H9 (cell line): ENCODE measurements around the gene TNPO3. TPM values are rescaled to one million over a fixed set of nuclear protein-coding genes. Genes with fewer than 3 reads are reported as not detected.

Source experiments
- DNase-seq: peaks from one replicate; pipeline ENCODE4 v3.0.0-alpha.2; 2017
- H2AFZ ChIP-seq: one replicate; pipeline ENCODE4 v1.6.1; 2013; ENCODE audit warnings: mild to moderate bottlenecking, low read length, control low read depth, moderate library complexity
- H2AK5ac ChIP-seq: 2 replicates; pipeline ENCODE4 v1.6.1; 2013; ENCODE audit warnings: low read length, control low read depth, mixed read lengths; ENCODE audit not compliant: insufficient read length
- H2BK120ac ChIP-seq: one replicate; pipeline ENCODE4 v1.6.1; 2013; ENCODE audit warnings: low read depth, mild to moderate bottlenecking, low read length, control low read depth, inconsistent platforms; ENCODE audit not compliant: poor library complexity, severe bottlenecking
- H2BK12ac ChIP-seq: 2 replicates; pipeline ENCODE4 v1.6.1; 2013; ENCODE audit warnings: low read length, control low read depth, mixed read lengths, low read depth; ENCODE audit not compliant: insufficient read length
- H2BK15ac ChIP-seq: 2 replicates; pipeline ENCODE4 v1.6.1; 2013; ENCODE audit warnings: low read depth, low read length, control low read depth
- H2BK20ac ChIP-seq: one replicate; pipeline ENCODE4 v1.6.1; 2013; ENCODE audit warnings: low read depth, mild to moderate bottlenecking, low read length, control low read depth, inconsistent platforms; ENCODE audit not compliant: poor library complexity, severe bottlenecking
- H2BK5ac ChIP-seq: 2 replicates; pipeline ENCODE4 v1.6.1; 2013; ENCODE audit warnings: low read length, control low read depth, mixed read lengths; ENCODE audit not compliant: insufficient read length
- H3K14ac ChIP-seq: 2 replicates; pipeline ENCODE4 v1.6.1; 2013; ENCODE audit warnings: low read length, control low read depth; ENCODE audit not compliant: insufficient read depth
- H3K18ac ChIP-seq: 2 replicates; pipeline ENCODE4 v1.6.1; 2013; ENCODE audit warnings: low read depth, mild to moderate bottlenecking, mixed read lengths, low read length, control low read depth; ENCODE audit not compliant: insufficient read length
- H3K23ac ChIP-seq: 2 replicates; pipeline ENCODE4 v1.6.1; 2013; ENCODE audit warnings: low read length, control low read depth, mixed read lengths, low read depth; ENCODE audit not compliant: insufficient read length
- H3K23me2 ChIP-seq: 2 replicates; pipeline ENCODE4 v1.6.1; 2013; ENCODE audit warnings: low read depth, mild to moderate bottlenecking, mixed read lengths, low read length, control low read depth; ENCODE audit not compliant: insufficient read length, poor library complexity, severe bottlenecking
- H3K27ac ChIP-seq: 2 replicates; pipeline ENCODE4 v1.5.1; 2013; ENCODE audit warnings: low read length, control low read depth, mixed read lengths, low read depth; ENCODE audit not compliant: insufficient read length
- H3K27me3 ChIP-seq: 2 replicates; pipeline ENCODE4 v1.6.1; 2013; ENCODE audit warnings: low read length, control low read depth, inconsistent platforms; ENCODE audit not compliant: insufficient read depth
- H3K4ac ChIP-seq: 2 replicates; pipeline ENCODE4 v1.6.1; 2013; ENCODE audit warnings: low read depth, mild to moderate bottlenecking, control low read depth, inconsistent platforms, low read length, moderate library complexity
- H3K4me1 ChIP-seq: 2 replicates; pipeline ENCODE4 v1.6.1; 2013; ENCODE audit warnings: low read length, control low read depth, inconsistent platforms; ENCODE audit not compliant: insufficient read depth
- H3K4me2 ChIP-seq: 2 replicates; pipeline ENCODE4 v1.6.1; 2013; ENCODE audit warnings: low read length, control low read depth, mixed read lengths; ENCODE audit not compliant: insufficient read length, insufficient read depth
- H3K56ac ChIP-seq: 2 replicates; pipeline ENCODE4 v1.6.1; 2013; ENCODE audit warnings: low read depth, mild to moderate bottlenecking, mixed read lengths, low read length, control low read depth; ENCODE audit not compliant: insufficient read length
- H3K79me1 ChIP-seq: 2 replicates; pipeline ENCODE4 v1.6.1; 2013; ENCODE audit warnings: low read depth, mild to moderate bottlenecking, moderate library complexity, low read length, control low read depth, inconsistent platforms; ENCODE audit not compliant: insufficient read depth, poor library complexity, severe bottlenecking
- H3K79me2 ChIP-seq: 2 replicates; pipeline ENCODE4 v1.6.1; 2013; ENCODE audit warnings: low read length, control low read depth, inconsistent platforms; ENCODE audit not compliant: insufficient read depth
- H3K9ac ChIP-seq: 2 replicates; pipeline ENCODE4 v1.6.1; 2013; ENCODE audit warnings: low read length, control low read depth, mixed read lengths; ENCODE audit not compliant: insufficient read length; ENCODE audit errors: extremely low read depth
- H3K9me3 ChIP-seq: one replicate; pipeline ENCODE4 v1.6.1; 2013; ENCODE audit warnings: low read depth, low read length, inconsistent platforms; ENCODE audit not compliant: control insufficient read depth
- H3T11ph ChIP-seq: one replicate; pipeline ENCODE4 v1.6.1; 2013; ENCODE audit warnings: mild to moderate bottlenecking, low read length, control low read depth, inconsistent platforms
- H4K20me1 ChIP-seq: one replicate; pipeline ENCODE4 v1.6.1; 2013; ENCODE audit not compliant: control insufficient read depth, insufficient read length, insufficient read depth
- H4K5ac ChIP-seq: 2 replicates; pipeline ENCODE4 v1.6.1; 2013; ENCODE audit warnings: low read depth, mild to moderate bottlenecking, mixed read lengths, low read length, control low read depth; ENCODE audit not compliant: insufficient read length
- H4K8ac ChIP-seq: replicated peaks from 2 replicates; pipeline ENCODE4 v1.6.1; 2013; ENCODE audit warnings: low read length, control low read depth, mixed read lengths, low read depth; ENCODE audit not compliant: insufficient read length
- H4K91ac ChIP-seq: 2 replicates; pipeline ENCODE4 v1.6.1; 2013; ENCODE audit warnings: low read depth, mild to moderate bottlenecking, moderate library complexity, mixed read lengths, low read length, control low read depth; ENCODE audit not compliant: insufficient read length
- H3K27ac Mint-ChIP-seq, 3 experiments: 2 replicates in 2 of 3; 3 replicates in 1 of 3; pipeline ENCODE4 v1.8.0; 2020 to 2021; ENCODE audit warnings: mixed read lengths in 3 of 3, mild to moderate bottlenecking in 1 of 3, moderate library complexity in 1 of 3
- H3K27me3 Mint-ChIP-seq: 2 replicates; pipeline ENCODE4 v1.8.0; 2021; ENCODE audit warnings: low read depth, mild to moderate bottlenecking, moderate library complexity, mixed read lengths
- H3K36me3 Mint-ChIP-seq, 3 experiments: 2 replicates in 2 of 3; 3 replicates in 1 of 3; pipeline ENCODE4 v1.8.0; 2020 to 2021; ENCODE audit warnings: low read depth in 3 of 3, mixed read lengths in 3 of 3; ENCODE audit not compliant: insufficient read depth in 1 of 3
- H3K4me1 Mint-ChIP-seq, 2 experiments: 2 replicates each; pipeline ENCODE4 v1.8.0; 2020; ENCODE audit warnings: mixed read lengths in 2 of 2
- H3K4me3 Mint-ChIP-seq, 2 experiments: 2 replicates in 1 of 2; 3 replicates in 1 of 2; pipeline ENCODE4 v1.8.0; 2020 to 2021; ENCODE audit warnings: mild to moderate bottlenecking in 2 of 2, mixed read lengths in 2 of 2, moderate library complexity in 1 of 2
- H3K9me3 Mint-ChIP-seq, 2 experiments: 2 replicates in 1 of 2; 3 replicates in 1 of 2; pipeline ENCODE4 v1.8.0; 2020; ENCODE audit warnings: mild to moderate bottlenecking in 2 of 2, mixed read lengths in 2 of 2, moderate library complexity in 1 of 2
- CTCF ChIP-seq: fragments of 200-600 bp; sonication (generic); conservative IDR thresholded peaks from 3 replicates; pipeline ENCODE4 v1.8.0; 2021; ENCODE audit warnings: antibody characterized with exemption, mild to moderate bottlenecking
- WGBS: extraction: QIAGEN DNeasy Blood & Tissue Kit; methylation state at CpG from one replicate; pipeline ENCODE4 v1.1.7; 2013; ENCODE audit warnings: missing lambda C conversion rate, low lambda C conversion rate, mixed read lengths; ENCODE audit not compliant: insufficient read length; ENCODE audit errors: extremely low coverage; 5-methylcytosine and 5-hydroxymethylcytosine counted together
- total RNA-seq: library from RNA; stranded (reverse); gene quantifications from 2 replicates; pipeline ENCODE4 v1.2.1, GENCODE V29; 2021

TNPO3 gene
- total RNA-seq, 1 experiment from 2014 or later, result 90.1 TPM

- Histone ChIP-seq H3K27ac (no peak overlapping the region), H3K18ac (no peak overlapping the region), H3K4ac (no peak overlapping the region), H4K8ac (no peak overlapping the region), H3K79me2 (0 out of 2 replicates have a peak, but pooled peaks cover 2% of the 10 kb centered on the region), H2BK12ac (no peak overlapping the region), H2BK15ac (no peak overlapping the region), H3T11ph (no peak overlapping the region), H3K14ac (no peak overlapping the region), H3K9me3 (no peaks in the 10 kb centered on the region), H3K56ac (no peak overlapping the region), H2BK120ac (no peak overlapping the region), H3K23me2 (no peaks in the 10 kb centered on the region), H2AK5ac (no peak overlapping the region), H2BK5ac (no peak overlapping the region), H2AFZ (no peak overlapping the region), H4K5ac (no peak overlapping the region), H2BK20ac (no peak overlapping the region), H3K4me1 (no peaks in the 10 kb centered on the region), H3K23ac (no peak overlapping the region), H3K27me3 (no peaks in the 10 kb centered on the region), H3K9ac (no peak overlapping the region), H3K4me2 (no peak overlapping the region), H3K79me1 (peaks cover 5% of the 10 kb centered on the region), H4K91ac (no peak overlapping the region), H4K20me1 (no peaks in the 10 kb centered on the region)
- Mint-ChIP-seq H3K27me3 (no peaks in the 10 kb centered on the region), H3K4me1 (no peaks in the 10 kb centered on the region), H3K4me3 (no peak overlapping the region), H3K27ac (no peak overlapping the region), H3K9me3 (no peaks in the 10 kb centered on the region), H3K36me3 (peaks cover 16 to 50% (median 46%) of the 10 kb centered on the region in 3 experiments; a peak in 6 of 7 replicates)
- DNase-seq, result no peak
- no peak for TF ChIP-seq CTCF
- WGBS, result no CpG with 5 or more reads among the region's 6 CpGs
Observed at GRCh38 chr7:129014501-129015101, 40.3 kb downstream of the TNPO3 start.
